Islet of Langerhans (tissue), 1 donor: ENCODE results near the gene EML6.

Experiments
- FAIRE-seq: peaks from one replicate; lab custom pipeline; 2011; peaks lifted over from hg19 to GRCh38; lab: Jason Lieb, UNC

Gene EML6

DNA sequence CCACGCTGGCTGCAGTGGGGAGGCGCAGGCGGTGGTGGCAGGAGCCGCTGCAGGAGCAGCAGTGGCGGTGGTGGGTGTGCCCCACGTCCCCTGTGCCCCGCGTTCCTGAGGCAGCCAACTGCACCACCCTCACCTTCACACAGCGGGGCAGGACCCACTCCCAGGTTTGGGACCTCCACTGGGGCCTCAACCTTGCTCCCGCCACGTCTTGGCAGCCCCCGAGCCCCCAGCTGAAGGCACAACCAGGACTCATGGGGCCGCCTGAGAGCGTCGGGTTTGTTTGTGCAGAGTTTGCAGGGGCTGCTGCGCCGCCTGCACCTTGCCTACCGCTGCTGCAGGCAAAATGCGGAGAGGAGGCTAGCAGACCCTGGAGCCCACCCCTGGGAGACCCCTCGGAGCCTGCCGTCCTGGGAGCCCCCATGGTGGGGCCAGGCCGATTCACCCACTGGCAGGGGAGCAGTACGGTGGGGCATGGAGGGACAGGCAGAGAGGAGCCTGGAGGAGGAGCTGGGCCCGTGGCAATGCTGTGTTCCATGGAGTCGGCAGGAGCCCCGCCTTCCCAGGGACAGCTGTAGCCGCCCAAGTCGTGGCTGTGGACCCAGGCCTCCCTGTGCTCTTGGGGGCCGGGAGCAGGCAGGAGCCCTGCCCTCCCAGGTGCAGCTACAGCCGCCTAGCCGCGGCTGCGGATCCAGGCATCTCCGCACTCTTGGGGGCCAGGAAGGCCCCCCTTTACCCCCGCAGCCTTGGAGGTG lies 14.7 kb upstream of the EML6 start:
- FAIRE-seq = no peak

DNA sequence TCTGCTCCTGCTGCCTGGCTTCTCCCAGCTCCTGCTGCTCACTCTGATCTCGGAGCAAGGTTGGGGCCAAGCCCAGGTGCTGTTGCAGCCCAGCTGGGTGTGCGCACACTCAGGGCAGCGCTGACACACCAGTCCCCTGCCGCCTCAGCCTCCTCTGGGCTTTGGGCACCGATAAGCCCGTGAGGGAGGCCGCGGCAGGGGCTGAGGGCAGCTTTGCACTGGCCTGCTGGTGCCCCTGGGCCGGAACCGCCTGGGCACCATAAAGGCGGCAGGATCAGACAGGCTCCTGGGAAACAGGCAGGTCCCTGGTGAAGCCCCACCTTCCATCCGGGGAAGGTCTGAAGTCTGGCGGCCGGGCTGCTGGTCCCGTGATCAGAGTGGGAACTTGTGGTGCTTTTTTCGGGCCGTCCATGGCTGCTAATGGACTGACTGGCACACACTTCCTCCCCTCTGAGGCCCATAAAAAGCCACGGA lies 14.1 kb upstream of the EML6 start:
- no peak for FAIRE-seq

DNA sequence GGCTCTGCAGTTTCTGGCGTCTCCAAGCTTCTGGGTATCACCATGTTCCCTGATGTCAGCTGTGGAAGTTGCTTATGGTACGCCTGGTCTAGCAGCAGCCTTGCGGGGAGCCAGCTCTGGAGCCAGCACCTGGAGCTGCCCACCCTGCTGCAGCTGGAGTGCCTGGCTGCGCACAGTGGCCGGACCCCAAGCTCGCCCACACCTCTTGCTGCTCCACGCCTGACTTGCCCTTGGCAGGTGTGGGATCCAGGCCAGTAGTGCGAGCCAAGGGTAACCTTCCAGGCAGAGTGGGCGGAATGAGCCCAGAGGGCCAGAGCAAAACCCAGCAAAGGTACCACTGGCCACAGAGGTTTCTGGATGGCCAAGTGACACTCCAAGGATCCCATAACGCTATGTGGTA lies 13.2 kb upstream of the EML6 start:
- FAIRE-seq = no peak

- no peak for FAIRE-seq
Measured at GRCh38 chr2:54712516-54712915, 10.9 kb upstream of the EML6 start.

DNA sequence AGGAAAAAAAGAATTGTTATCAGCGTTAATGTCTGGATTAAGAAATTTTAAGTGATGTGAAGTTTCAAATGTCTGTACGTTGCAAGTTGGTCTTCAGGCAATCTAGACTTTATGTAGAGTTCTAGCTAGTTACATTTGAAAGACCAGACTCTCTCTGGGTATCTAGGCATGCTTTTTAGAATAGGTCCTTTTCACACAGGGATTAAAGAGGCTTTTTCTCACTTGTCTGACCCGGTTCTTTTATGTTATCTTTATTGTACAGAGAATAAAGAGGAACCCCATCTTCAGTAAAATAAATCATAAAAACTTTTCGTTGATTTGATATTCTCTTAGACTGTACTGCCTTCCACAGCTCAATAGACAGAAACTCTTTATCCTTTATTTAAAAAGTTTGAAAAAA lies 8.5 kb upstream of the EML6 start:
- FAIRE-seq = no peak

DNA sequence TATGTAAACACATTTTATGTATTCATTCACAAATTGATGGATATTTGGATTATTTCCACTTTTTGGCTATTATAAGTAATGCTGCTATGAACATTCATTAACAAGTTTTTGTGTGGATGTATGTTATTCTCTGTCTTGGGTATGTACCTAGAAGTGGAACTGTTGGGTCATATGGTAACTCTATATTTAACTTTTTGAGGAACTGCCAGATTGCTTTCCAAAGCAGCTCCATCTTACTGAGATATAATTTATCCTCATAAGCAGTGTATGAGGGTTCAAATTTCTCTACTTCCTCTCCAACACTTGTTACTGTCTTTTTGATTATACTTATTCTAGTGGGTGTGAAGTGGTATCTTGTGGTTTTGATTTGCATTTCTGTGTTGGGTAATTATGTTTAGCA lies 7.1 kb upstream of the EML6 start:
- FAIRE-seq = no peak

DNA sequence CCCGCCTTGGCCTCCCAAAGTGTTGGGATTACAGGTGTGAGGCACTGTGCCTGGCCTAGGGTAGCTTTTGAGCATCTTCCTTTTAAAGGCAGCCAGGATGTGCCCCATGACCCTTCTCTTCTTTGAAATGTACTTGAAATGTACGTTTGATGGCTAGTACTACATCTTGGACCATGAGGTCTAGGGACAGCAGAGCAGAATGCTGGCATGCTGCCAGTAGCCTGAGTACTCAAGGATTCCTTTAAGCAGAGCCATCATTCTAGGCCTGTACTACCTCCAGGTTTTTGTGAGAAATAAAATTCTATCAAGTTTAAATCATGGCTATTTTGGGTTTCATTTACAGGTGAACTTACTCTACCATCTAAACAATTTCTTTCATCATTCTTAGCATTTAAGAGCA lies 2.9 kb upstream of the EML6 start:
- FAIRE-seq = no peak

DNA sequence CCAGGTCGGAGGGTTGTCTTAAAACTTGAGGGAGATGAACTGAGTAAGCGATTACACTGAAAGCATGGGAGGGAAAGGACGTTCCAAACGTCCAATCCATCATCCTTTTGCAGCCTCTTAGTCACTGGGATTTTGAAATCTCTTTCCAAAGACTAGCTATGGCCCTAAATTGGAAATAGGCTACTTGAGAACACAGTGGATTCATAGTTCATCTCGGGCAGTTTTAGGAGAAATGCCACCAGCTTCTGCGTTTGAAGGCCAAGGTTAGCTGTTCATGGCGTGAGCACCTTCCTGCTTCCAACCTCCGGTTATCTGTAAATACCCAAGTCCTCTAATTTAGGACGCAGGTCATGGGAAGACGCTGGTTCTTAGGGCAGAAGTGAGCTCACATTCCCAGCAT lies 821 bp upstream of the EML6 start:
- no peak for FAIRE-seq

- FAIRE-seq = no peak
Measured at GRCh38 chr2:54723996-54724559, 616 bp downstream of the EML6 start.

GRCh38 chr2:54724560-54725342 lies 1.3 kb downstream of the EML6 start:
- no peak for FAIRE-seq

DNA sequence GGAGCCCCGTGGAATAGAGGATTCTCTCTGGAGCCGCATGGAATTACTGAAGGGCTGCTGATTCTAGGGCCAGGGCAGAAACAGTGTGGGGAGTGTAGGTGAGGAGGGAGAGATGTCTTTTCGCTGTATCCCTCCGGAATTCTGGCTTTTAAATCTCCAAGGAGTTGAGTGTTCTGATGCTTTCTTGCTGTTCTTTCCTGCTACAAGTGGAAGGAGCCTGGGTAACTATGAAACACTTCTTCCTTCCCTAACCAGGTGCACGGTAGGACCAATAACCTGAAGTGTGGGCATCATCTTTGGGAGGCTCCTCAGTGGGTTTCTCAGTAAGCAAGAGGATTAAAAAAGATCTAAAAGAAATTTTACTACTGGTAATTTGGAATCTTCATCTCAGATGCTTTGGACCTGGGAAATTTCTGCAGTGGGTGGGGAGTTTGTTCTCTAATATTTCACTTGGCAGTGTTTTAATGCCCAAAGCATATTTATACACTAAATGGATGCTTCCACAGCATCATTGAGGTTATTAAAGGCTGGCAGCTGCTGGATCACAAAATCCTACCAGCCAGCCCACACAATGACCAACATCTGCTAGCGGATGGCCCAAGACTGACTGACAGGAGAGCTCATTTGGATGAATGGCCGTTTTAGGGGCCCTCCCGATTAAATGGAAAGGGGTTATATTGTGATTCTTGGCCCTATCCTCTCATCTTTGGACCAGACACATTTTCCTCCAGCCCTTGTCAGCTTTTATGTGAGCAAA lies 2.1 kb downstream of the EML6 start:
- FAIRE-seq = no peak

- FAIRE-seq = no peak
Measured at GRCh38 chr2:54726431-54726830, 3.0 kb downstream of the EML6 start.

- FAIRE-seq = no peak
Measured at GRCh38 chr2:54726940-54727339, 3.5 kb downstream of the EML6 start.

DNA sequence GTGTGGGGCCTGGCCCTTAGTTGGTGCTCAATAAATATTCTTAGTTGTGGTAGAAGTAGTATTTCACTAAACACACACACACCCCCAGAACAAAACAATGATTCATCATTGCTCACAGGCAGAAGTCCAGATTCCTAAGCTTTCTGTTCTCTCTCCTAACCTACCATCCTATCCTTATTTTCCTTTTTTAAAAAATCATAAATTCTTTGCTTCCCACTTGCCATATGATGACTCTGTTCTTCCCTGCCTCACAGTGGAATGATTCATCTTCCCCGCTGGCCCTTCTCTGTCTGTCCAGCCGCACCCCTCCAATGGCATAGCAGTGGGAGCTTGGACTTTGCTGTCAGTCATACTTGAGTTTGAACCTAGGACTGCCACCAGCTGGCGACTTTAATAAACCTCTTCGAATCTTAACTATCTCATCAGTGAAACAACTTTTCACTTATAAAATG lies 5.2 kb downstream of the EML6 start:
- no peak for FAIRE-seq

- no peak for FAIRE-seq
Measured at GRCh38 chr2:54735636-54736035, 12.2 kb downstream of the EML6 start.

DNA sequence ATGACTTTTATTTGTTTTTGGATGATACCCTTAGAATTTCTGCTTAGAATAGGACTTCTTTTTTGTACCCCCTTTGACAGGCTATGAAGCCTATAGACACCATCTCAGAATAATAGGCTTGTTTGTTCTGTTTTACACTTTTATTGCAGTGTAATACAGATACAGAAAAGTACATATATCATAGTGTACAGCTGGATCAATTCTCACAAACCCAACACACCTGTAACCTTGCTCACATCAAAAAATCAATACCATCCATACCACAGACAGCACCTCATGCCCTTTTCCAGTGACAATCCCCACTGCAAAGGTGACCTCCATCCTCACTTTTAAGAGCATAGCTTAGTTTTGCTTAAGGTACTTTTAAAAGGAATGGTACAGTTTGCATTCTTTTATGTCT lies 14.8 kb downstream of the EML6 start:
- no peak for FAIRE-seq

- no peak for FAIRE-seq
Measured at GRCh38 chr2:54740333-54740732, 16.9 kb downstream of the EML6 start.

DNA sequence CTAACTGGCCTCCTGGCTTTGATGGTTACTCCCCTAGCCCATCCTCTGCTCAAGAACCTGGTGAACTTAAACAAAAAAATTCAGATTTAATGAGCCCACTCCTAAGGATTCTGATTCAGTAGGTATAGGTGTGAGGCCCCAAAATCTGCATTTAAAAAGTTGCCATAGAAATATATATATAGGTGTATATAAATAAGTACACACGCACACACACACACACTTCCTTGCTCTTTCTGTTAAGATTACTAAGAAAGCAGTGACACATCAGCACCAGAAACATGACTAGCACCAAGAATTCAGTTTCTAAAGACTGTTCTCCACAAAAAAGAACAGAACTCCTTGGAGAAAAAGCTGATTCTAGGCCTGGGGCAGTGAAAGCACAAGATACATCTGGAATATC lies 17.8 kb downstream of the EML6 start:
- FAIRE-seq = no peak

- FAIRE-seq = no peak
Measured at GRCh38 chr2:54750040-54750439, 26.6 kb downstream of the EML6 start.

DNA sequence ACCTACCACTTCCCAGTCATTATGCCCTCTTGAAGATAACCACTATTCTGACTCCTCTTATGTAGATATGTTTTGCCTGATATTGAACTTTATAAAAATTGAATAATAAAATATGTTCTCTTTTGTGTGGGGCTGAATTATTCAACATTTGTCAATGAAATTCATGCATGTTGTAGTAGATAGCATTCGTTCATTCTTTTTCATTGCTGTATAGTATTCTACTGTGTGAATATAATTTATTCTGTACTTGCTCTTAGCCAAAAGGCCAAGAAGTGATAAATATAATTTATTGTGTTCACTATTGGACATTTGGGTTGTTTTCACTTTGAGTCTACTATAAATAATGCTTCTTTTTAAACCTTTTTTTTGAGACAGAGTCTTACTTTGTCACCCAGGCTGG lies 29.0 kb downstream of the EML6 start:
- FAIRE-seq = no peak

DNA sequence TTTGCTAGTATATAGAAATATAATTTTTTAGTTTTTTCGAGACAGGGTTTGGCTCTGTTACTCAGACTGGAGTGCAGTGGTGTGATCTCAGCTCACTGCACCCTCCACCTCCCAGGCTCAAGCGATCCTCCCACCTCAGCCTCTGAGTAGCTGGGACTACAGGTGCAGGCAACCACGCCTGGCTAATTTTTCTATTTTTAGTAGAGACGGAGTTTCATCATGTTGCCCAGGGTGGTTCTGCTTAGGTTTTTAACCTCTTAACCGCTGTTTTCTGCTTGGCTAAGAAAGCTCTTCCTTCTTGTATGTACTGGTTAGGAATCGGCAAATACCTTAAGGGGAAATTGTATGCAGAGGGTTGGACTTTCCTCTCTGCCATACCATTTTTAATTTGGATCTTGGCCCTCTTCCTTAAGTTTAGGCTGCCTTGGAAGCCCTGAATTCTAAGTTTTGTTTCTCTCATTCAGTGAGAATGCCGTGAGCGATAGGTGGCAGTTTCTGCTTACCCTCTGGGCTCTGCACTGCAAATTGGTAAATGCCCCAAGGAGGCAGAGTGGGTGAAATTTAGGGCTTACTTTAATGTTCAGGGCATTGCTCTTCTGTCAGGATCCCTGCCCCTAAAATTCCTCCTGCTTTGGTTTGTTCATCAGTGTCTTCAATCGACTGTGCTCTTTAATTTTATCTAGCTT lies 32.3 kb downstream of the EML6 start:
- no peak for FAIRE-seq

- no peak for FAIRE-seq
Measured at GRCh38 chr2:54757500-54757899, 34.0 kb downstream of the EML6 start.
